Measurements from ENCODE around the gene EGFL7. TPM values are rescaled to one million over a fixed set of nuclear protein-coding genes. Genes with fewer than 3 reads are reported as not detected.

Gene EGFL7
- total RNA-seq (2016; rRNA removed; fragmentation: Illumina TruSeq; extraction: Trizol) (0.20 TPM in 1 of 2 replicates, not detected in the other), polyA plus RNA-seq (2011; rRNA removed) (5.1 and 10.3 TPM in 2 replicates), polyA minus RNA-seq (2011; rRNA and poly(A)+ RNA removed; ENCODE audit: low replicate concordance) (3.6 and 4.7 TPM in 2 replicates), Bru-seq, nascent RNA (percentile 7 among the genes with signal in this experiment), BruChase-seq, experiment 1, labeled RNA remaining after a 6-hour chase (percentile 7 among the genes with signal in this experiment), BruChase-seq, experiment 2, labeled RNA remaining after a 2-hour chase (not detected)
- total RNA-seq (2016; cell fraction: cytosol; rRNA removed; fragmentation: Illumina TruSeq; extraction: Trizol; ENCODE audit: low read depth): 0.61 and 0.88 TPM in 2 replicates
- 0.19 and 0.32 TPM in 2 replicates for total RNA-seq (2016; cell fraction: insoluble cytoplasmic fraction; rRNA removed; fragmentation: Illumina TruSeq; extraction: Trizol)
- 0.59 and 0.93 TPM in 2 replicates for total RNA-seq (2016; cell fraction: membrane; rRNA removed; fragmentation: Illumina TruSeq; extraction: Trizol)
- 0.40 TPM in 1 of 2 replicates, not detected in the other for total RNA-seq (2016; cell fraction: nucleus; rRNA removed; fragmentation: Illumina TruSeq; extraction: Trizol)
- 7.6 and 12.5 TPM in 2 replicates for polyA plus RNA-seq (2011; cell fraction: cytosol; rRNA removed)
- polyA plus RNA-seq (2011; cell fraction: nucleus; rRNA removed): 20.6 and 22.6 TPM in 2 replicates
- polyA plus RNA-seq (2012): 1.6 and 2.3 TPM in 2 replicates
- 0.54 and 0.89 TPM in 2 replicates for polyA plus RNA-seq (2016; cell fraction: cytosol; fragmentation: Illumina TruSeq; extraction: Trizol; ENCODE audit: low read depth)
- 0.20 and 0.56 TPM in 2 replicates for polyA plus RNA-seq (2016; cell fraction: insoluble cytoplasmic fraction; fragmentation: Illumina TruSeq; extraction: Trizol; ENCODE audit: low read depth)
- 0.68 and 0.72 TPM in 2 replicates for polyA plus RNA-seq (2016; cell fraction: membrane; fragmentation: Illumina TruSeq; extraction: Trizol; ENCODE audit: low read depth)
- not detected in 2 replicates for polyA plus RNA-seq (2016; cell fraction: nucleus; fragmentation: Illumina TruSeq; extraction: Trizol; ENCODE audit: insufficient read depth, low read depth)
- 3.1 and 3.3 TPM in 2 replicates for polyA minus RNA-seq (2011; cell fraction: cytosol; rRNA and poly(A)+ RNA removed)
- polyA minus RNA-seq (2011; cell fraction: nucleus; rRNA and poly(A)+ RNA removed): 1.9 and 3.0 TPM in 2 replicates
- long read RNA-seq, experiment 1, partial matches to known transcripts: 4 of 8 reads
- long read RNA-seq, experiment 1, other reads (novel, unspliced or antisense): 2 of 8 reads
- long read RNA-seq, experiment 2, partial matches to known transcripts: 2 of 2 reads
- long read RNA-seq, experiment 2, other reads (novel, unspliced or antisense): 0 of 2 reads

DNA sequence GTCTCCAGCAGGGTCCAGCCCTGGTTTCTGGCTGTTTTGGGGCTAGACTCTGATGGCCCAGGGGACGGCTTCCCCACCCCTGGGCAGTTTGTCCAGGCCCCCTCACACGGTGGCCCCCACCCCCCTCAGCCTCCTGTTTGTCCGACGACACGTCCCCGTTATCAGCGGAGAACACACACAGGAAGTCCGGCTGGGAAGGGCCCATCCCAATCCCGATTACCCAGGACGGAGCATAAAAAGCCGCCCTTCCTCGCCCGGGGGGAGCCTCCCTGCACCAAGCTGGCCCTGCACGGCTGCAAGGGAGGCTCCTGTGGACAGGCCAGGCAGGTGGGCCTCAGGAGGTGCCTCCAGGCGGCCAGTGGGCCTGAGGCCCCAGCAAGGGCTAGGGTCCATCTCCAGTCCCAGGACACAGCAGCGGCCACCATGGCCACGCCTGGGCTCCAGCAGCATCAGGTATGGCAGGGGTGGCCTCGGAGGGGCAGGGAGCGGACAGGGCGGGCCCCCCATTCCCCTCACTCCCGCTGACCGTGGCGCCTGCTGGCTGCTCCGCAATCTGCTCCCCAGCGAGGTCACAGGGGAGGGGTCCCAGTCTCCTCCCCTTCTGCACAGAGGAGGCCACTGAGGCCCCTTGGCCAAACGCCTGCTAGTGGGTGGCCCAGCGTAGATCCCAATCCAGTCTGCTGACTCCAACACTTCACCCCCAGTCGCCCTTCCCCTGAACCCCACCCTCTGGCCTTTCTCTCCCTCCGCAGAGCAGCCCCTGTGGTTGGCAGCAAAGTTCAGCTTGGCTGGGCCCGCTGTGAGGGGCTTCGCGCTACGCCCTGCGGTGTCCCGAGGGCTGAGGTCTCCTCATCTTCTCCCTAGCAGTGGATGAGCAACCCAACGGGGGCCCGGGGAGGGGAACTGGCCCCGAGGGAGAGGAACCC lies at the start of gene EGFL7:
TSS of gene EGFL7 (plus strand) at position 261 of the 926 bp plus-strand sequence. CDS start 5,367 bp downstream, outside the sequence.
- H3K4me3 ChIP-seq (replicated peaks in 1 of 3; ENCODE audit: insufficient read depth in 1 of 3, low read depth in 2 of 3, low read length in 3 of 3): peak within 1 kb of the TSS in 1 of 3 experiments; percentile 26; a peak in 1 of 6 replicates
- H3K27ac ChIP-seq (ENCODE audit: extremely low read length, insufficient read depth, low read length): no peak within 1 kb of the TSS
- in situ Hi-C loops (cut with HindIII; ENCODE audit: extremely low pct_ligation_motif_present, low pct_unique_long_range_greater_than_20kb) (no loop called here), intact Hi-C loops (cut with micrococcal nuclease; ENCODE audit: unreplicated experiment) (no loop called here)
- TF ChIP-seq ZFX (CRISPR knock-in tag; IDR thresholded peaks at IDR 0.05; ENCODE audit: low read depth) (peak; percentile 15; the same call in 1 of the 2 replicates), ZFP90 (CRISPR knock-in tag; IDR thresholded peaks at IDR 0.05; ENCODE audit: borderline replicate concordance) (0 out of 2 replicates have a peak, but pooled peaks have one; percentile 18), NFKBIZ (CRISPR knock-in tag; IDR thresholded peaks at IDR 0.05) (no peak), ZNF678 (CRISPR knock-in tag; IDR thresholded peaks at IDR 0.05) (no peak), ZNF501 (CRISPR knock-in tag; IDR thresholded peaks at IDR 0.05) (no peak)
- ChIA-PET CTCF (ENCODE audit: low intra/inter-chr PET ratio, low total read pairs) (no interaction called here), POLR2A (no interaction called here)
- H3K4me1 ChIP-seq (ENCODE audit: insufficient read depth, low read length): peaks cover 22% of the 10 kb centered on the region
- no peaks in the 10 kb centered on the region for H3K79me2 ChIP-seq (ENCODE audit: insufficient read depth, low read length)
- H3K9me3 ChIP-seq (ENCODE audit: low read length): no peaks in the 10 kb centered on the region
- H4K20me1 ChIP-seq (ENCODE audit: insufficient read depth, low read length): 0 out of 2 replicates have a peak, but pooled peaks cover 3% of the 10 kb centered on the region
- H2AFZ ChIP-seq (ENCODE audit: low read length): no peak within 1 kb of the TSS
- no peaks in the 10 kb centered on the region for H3K36me3 ChIP-seq (replicated peaks in 1 of 2; ENCODE audit: control insufficient read depth in 1 of 2, insufficient read depth in 2 of 2, low read length in 2 of 2)
- no peak within 1 kb of the TSS for H3K9ac ChIP-seq (ENCODE audit: insufficient read depth, low read depth, low read length)
- no TSS peak for BruUV-seq (replicated peaks)
- no peak within 1 kb of the TSS for H3K4me2 ChIP-seq (ENCODE audit: low read depth, low read length)
- WGBS (ENCODE audit: low lambda C conversion rate): 52% methylated on average over 12 of the region's 38 CpGs
- DNase-seq (ENCODE audit: low spot score) (no peak), ATAC-seq (no peak), FAIRE-seq (no peak)
- H3K27me3 ChIP-seq (ENCODE audit: control insufficient read depth in 1 of 2, insufficient read depth in 2 of 2, low read length in 2 of 2): peaks cover 32 to 90% of the 10 kb centered on the region in 2 experiments; a peak in 4 of 5 replicates

Measured in HepG2 (cell line).